ENCODE data around the gene ZNF423. TPM values are rescaled to one million over a fixed set of nuclear protein-coding genes. Genes with fewer than 3 reads are reported as not detected.

ZNF423 gene
- total RNA-seq, result not detected

DNA sequence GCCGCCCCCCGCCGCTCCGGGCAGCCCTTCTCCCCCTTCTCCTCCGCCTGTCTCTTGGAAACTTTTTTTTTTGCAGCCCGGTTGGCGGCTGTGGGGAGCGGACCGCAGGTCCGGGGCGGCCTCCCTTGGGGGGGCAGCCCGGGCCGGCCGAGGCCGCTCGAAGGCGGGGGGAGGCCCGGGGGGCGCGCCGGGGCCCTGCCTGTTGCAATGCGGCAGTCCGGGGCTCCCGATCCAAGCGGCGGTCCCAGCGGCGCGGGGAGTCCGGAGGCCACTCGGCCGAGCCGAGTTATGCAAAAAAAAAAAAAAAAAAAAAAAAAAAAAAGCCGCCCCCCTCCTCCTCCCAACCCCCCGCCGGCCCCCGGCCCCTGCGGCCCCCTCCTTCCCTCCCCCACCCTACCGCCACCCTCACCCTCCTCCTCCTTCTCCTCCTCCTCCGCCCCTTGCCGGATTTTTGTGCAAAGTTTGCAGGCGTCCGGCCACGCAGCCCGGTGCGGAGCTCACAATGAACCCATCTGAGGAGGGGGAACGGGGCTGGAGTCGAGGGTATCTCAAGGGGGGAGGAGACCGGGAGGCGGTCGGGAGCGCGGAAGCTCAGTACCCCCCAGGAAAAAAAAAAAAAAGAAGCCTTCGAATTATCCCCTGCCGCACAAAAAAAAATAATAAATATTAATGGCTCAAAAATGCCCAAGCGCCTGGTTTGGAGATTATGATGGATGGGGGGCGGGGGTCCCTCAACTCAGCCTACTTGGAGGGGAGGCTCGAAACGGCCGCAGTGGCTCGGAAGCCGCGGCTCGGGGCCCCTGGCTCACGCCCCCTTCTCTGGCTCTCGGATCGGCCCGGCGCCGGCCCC lies at the start of gene ZNF423:
TSS of gene ZNF423 (minus strand) at position 291 of the 850 bp plus-strand sequence. CDS start 338 bp downstream, outside the sequence.
- CTCF ChIA-PET, result interaction anchor here (2.2 to 4.5 kb wide), 2 partner anchors 21 to 63 kb away, joined by 9 to 28 read pairs; no protein-coding TSS in a partner anchor

GRCh38 chr16:49904348-49905062 lies 48.6 kb upstream of the ZNF423 start:
- intact Hi-C loops (cut with micrococcal nuclease), result no loop called here
- Mint-ChIP-seq H3K4me1 (ENCODE audit: low read depth) (no peaks in the 10 kb centered on the region), H3K4me3 (no peak overlapping the region), H3K27ac (no peak overlapping the region), H3K36me3 (ENCODE audit: low read depth) (no peaks in the 10 kb centered on the region), H3K27me3 (no peaks in the 10 kb centered on the region), H3K9me3 (no peaks in the 10 kb centered on the region)
- no peak for ATAC-seq
- TF ChIP-seq CTCF (IDR thresholded peaks at IDR 0.05), result no peak
- ChIA-PET POLR2A (no interaction called here), CTCF (interaction anchor here (0.6 kb wide), 2 partner anchors 28 to 291 kb away, joined by 3 read pairs; no protein-coding TSS in a partner anchor)
- no peak for DNase-seq

More for the DNA sequence above, at the start of gene ZNF423:
- DNase-seq, result no peak
- intact Hi-C loops (cut with micrococcal nuclease), result no loop called here
- Mint-ChIP-seq H3K27me3 (peaks cover 43% of the 10 kb centered on the region), H3K4me1 (ENCODE audit: low read depth) (peaks cover 3% of the 10 kb centered on the region), H3K27ac (no peak within 1 kb of the TSS), H3K36me3 (ENCODE audit: low read depth) (no peaks in the 10 kb centered on the region), H3K4me3 (peak within 1 kb of the TSS; percentile 47), H3K9me3 (no peaks in the 10 kb centered on the region)
- POLR2A ChIA-PET, result interaction anchor here (0.6 kb wide), 1 partner anchor 10 kb away, joined by 3 read pairs; no protein-coding TSS in a partner anchor
- no peak for ATAC-seq
- no peak for TF ChIP-seq CTCF (IDR thresholded peaks at IDR 0.05)

DNA sequence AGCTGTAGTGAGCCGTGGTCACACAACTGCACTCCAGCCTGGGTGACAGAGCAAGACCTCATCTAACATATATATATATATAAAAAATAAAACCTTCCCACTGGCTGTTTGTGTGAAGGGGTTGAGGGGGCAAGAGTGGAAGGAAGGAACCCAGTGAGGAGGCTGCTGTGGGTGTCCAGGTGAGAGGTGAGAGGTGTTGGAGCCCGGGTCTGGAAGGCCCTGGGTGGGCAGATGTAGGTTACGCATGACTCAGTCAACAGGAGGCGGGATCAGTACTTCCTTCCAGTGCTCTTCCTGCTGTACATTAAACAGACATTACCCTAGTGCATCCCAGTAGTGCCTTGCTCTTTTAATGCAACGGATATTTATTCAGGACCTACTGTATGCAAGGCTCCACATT lies 47.0 kb upstream of the ZNF423 start:
- Mint-ChIP-seq H3K9me3 (no peaks in the 10 kb centered on the region), H3K4me3 (no peak overlapping the region), H3K36me3 (ENCODE audit: low read depth) (no peaks in the 10 kb centered on the region), H3K4me1 (ENCODE audit: low read depth) (no peaks in the 10 kb centered on the region), H3K27me3 (no peaks in the 10 kb centered on the region), H3K27ac (no peak overlapping the region)
- ChIA-PET CTCF (no interaction called here), POLR2A (no interaction called here)
- intact Hi-C loops (cut with micrococcal nuclease), result no loop called here
- no peak for TF ChIP-seq CTCF (IDR thresholded peaks at IDR 0.05)
- ATAC-seq (no peak), DNase-seq (no peak)

- DNase-seq, result no peak
- H3K9me3 Mint-ChIP-seq, result no peaks in the 10 kb centered on the region
- H3K27me3 Mint-ChIP-seq, result no peaks in the 10 kb centered on the region
- intact Hi-C loops (cut with micrococcal nuclease), result no loop called here
- H3K36me3 Mint-ChIP-seq (ENCODE audit: low read depth), result no peaks in the 10 kb centered on the region
- no peaks in the 10 kb centered on the region for H3K4me1 Mint-ChIP-seq (ENCODE audit: low read depth)
- ChIA-PET POLR2A (no interaction called here), CTCF (no interaction called here)
- TF ChIP-seq CTCF (IDR thresholded peaks at IDR 0.05), result no peak
- no peak for ATAC-seq
- no peak overlapping the region for H3K4me3 Mint-ChIP-seq
- no peak overlapping the region for H3K27ac Mint-ChIP-seq
These were observed 45.8 kb upstream of the ZNF423 start for GRCh38 chr16:49901711-49902110.

DNA sequence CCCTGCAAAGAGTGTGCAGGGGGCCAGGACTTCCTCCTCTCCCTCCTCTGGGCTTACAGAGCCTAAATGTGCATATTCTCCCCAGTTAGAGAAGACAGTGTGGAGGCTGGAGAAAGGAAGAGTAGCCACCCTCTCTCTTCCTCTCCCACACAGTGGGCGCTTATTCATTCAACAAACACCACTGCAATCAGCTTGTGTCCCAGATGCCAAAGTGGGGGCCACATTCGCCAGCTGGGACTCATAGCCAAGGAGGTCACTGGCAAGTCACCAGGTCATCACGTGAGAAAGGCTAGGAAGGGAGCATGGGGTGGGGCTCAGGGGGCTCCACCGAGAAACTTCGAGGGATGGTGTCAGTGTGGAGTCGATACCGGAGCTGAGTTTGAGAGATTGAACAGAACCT lies 45.0 kb upstream of the ZNF423 start:
- DNase-seq (no peak), ATAC-seq (no peak)
- H3K27me3 Mint-ChIP-seq, result no peaks in the 10 kb centered on the region
- H3K27ac Mint-ChIP-seq, result no peak overlapping the region
- no peak for TF ChIP-seq CTCF (IDR thresholded peaks at IDR 0.05)
- CTCF ChIA-PET, result no interaction called here
- no peaks in the 10 kb centered on the region for H3K4me1 Mint-ChIP-seq (ENCODE audit: low read depth)
- H3K36me3 Mint-ChIP-seq (ENCODE audit: low read depth), result no peaks in the 10 kb centered on the region
- intact Hi-C loops (cut with micrococcal nuclease), result no loop called here
- POLR2A ChIA-PET, result no interaction called here
- no peaks in the 10 kb centered on the region for H3K9me3 Mint-ChIP-seq
- H3K4me3 Mint-ChIP-seq, result no peak overlapping the region

Measured in activated CD8-positive, alpha-beta T cell treated with anti-CD3 and anti-CD28 coated beads for 36 hours (primary cell).